OCI-LY1 (cell line): ENCODE results near the gene ODF4.
A peak's percentile ranks its signal among the peaks of the same experiment; 100 is the strongest.

Source experiments
- H2AFZ ChIP-seq: fragments of 200-600 bp; sonication (generic), shearing (Covaris generic); 2 replicates; pipeline ENCODE4 v1.6.0; 2014; ENCODE audit warnings: antibody characterized with exemption, mild to moderate bottlenecking, low read length
- H3F3A ChIP-seq: fragments of 200-600 bp; sonication (generic), shearing (Covaris generic); 2 replicates; pipeline ENCODE4 v1.6.0; 2014; ENCODE audit warnings: mild to moderate bottlenecking, antibody characterized with exemption, low read length, moderate library complexity; ENCODE audit not compliant: insufficient read depth
- H3K27ac ChIP-seq: fragments of 200-600 bp; sonication (generic); 2 replicates; pipeline ENCODE4 v1.5.1; 2014; ENCODE audit warnings: low read length, mixed run types, mild to moderate bottlenecking, low read depth; ENCODE audit not compliant: poor library complexity, severe bottlenecking
- H3K27me3 ChIP-seq: fragments of 200-600 bp; sonication (generic); 2 replicates; pipeline ENCODE4 v1.6.0; 2014; ENCODE audit warnings: antibody characterized with exemption, mild to moderate bottlenecking, low read length, moderate library complexity; ENCODE audit not compliant: insufficient read depth
- H3K36me3 ChIP-seq: fragments of 200-600 bp; sonication (generic); 2 replicates; pipeline ENCODE4 v1.6.1; 2014; ENCODE audit warnings: mild to moderate bottlenecking, antibody characterized with exemption, low read length, moderate library complexity, mixed read lengths; ENCODE audit not compliant: insufficient read depth
- H3K4me1 ChIP-seq: fragments of 200-600 bp; sonication (generic); 2 replicates; pipeline ENCODE4 v1.5.1; 2014; ENCODE audit warnings: mild to moderate bottlenecking, low read length, moderate library complexity; ENCODE audit not compliant: insufficient read depth, severe bottlenecking
- H3K4me2 ChIP-seq: fragments of 200-600 bp; sonication (generic), shearing (Covaris generic); 2 replicates; pipeline ENCODE4 v1.6.1; 2014; ENCODE audit warnings: low read length
- H3K4me3 ChIP-seq: fragments of 200-600 bp; sonication (generic); 2 replicates; pipeline ENCODE4 v1.5.1; 2014; ENCODE audit warnings: low read length, low read depth, mild to moderate bottlenecking, mixed read lengths; ENCODE audit not compliant: poor library complexity, severe bottlenecking
- H3K79me2 ChIP-seq: fragments of 200-600 bp; shearing (Covaris generic); 2 replicates; pipeline ENCODE4 v1.6.1; 2016; ENCODE audit warnings: mixed run types, low read length, mixed read lengths; ENCODE audit not compliant: insufficient read depth
- H3K9ac ChIP-seq: fragments of 200-600 bp; sonication (generic), shearing (Covaris generic); 2 replicates; pipeline ENCODE4 v1.6.1; 2014; ENCODE audit warnings: mild to moderate bottlenecking, low read length, mixed read lengths
- H3K9me2 ChIP-seq: fragments of 200-600 bp; sonication (generic), shearing (Covaris generic); 2 replicates; pipeline ENCODE4 v1.6.1; 2014; ENCODE audit warnings: low read depth, mild to moderate bottlenecking, low read length, mixed read lengths
- H3K9me3 ChIP-seq: fragments of 200-600 bp; shearing (Covaris generic); 2 replicates; pipeline ENCODE4 v1.6.1; 2014; ENCODE audit warnings: low read length, mixed read lengths
- H4K20me1 ChIP-seq: fragments of 200-600 bp; sonication (generic), shearing (Covaris generic); 2 replicates; pipeline ENCODE4 v1.6.0; 2016; ENCODE audit warnings: mild to moderate bottlenecking, low read length; ENCODE audit not compliant: insufficient read depth
- EZH2 ChIP-seq: fragments of 200-600 bp; sonication (generic), shearing (Covaris generic); IDR thresholded peaks from 2 replicates; pipeline ENCODE4 v1.8.0; 2017; ENCODE audit warnings: borderline replicate concordance, mixed run types, mild to moderate bottlenecking, antibody characterized with exemption, low read length, moderate library complexity, mixed read lengths
- TF ChIP-seq, protein P1 (sequence below): fragments of 200-600 bp; sonication (generic), shearing (Covaris generic); IDR thresholded peaks from 2 replicates; pipeline ENCODE4 v1.5.1; 2017; ENCODE audit warnings: mild to moderate bottlenecking, antibody characterized with exemption, low read length, moderate library complexity, mixed read lengths

Gene ODF4

DNA sequence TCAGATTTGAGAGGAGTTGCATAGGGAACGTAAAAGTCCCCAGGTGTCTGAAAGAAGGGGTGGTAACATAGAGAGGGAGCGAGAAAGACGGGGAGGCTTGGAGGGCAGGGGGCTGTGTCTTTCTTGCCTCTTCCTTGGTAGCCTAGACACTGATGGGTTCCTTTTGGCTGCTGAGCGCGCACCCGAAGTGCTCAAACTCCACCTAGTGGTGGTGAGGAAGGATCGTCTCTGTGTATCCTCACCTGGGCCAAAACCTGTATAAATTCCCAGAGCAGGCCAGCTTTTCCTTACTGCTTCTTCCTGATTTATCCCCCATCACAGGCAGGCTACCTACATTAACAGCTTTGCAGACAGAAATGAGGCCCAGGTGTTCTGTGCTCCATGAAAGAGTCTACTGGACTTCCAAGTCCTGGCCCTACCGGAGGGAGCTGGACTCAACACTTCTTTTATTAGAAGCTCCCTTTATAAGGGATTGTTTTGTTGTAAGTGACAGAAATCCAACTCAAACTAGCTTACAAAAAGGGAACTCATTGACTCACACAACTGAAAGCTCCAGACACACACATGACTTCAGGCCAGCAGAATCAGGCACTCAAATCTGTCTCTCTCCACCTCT, 38.9 kb upstream of the ODF4 start:
- TF ChIP-seq, protein P1, sequence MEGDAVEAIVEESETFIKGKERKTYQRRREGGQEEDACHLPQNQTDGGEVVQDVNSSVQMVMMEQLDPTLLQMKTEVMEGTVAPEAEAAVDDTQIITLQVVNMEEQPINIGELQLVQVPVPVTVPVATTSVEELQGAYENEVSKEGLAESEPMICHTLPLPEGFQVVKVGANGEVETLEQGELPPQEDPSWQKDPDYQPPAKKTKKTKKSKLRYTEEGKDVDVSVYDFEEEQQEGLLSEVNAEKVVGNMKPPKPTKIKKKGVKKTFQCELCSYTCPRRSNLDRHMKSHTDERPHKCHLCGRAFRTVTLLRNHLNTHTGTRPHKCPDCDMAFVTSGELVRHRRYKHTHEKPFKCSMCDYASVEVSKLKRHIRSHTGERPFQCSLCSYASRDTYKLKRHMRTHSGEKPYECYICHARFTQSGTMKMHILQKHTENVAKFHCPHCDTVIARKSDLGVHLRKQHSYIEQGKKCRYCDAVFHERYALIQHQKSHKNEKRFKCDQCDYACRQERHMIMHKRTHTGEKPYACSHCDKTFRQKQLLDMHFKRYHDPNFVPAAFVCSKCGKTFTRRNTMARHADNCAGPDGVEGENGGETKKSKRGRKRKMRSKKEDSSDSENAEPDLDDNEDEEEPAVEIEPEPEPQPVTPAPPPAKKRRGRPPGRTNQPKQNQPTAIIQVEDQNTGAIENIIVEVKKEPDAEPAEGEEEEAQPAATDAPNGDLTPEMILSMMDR, result peak; percentile 90
- TF ChIP-seq EZH2, result no peak
- Histone ChIP-seq H3K27ac (no peak overlapping the region), H4K20me1 (no peaks in the 10 kb centered on the region), H3K36me3 (no peaks in the 10 kb centered on the region), H3K9ac (peak overlapping the region; percentile 10; the same call in 1 of the 2 replicates), H2AFZ (0 out of 2 replicates have a peak overlapping the region, but pooled peaks have one; percentile 8), H3K9me3 (no peaks in the 10 kb centered on the region), H3K4me3 (no peak overlapping the region), H3K4me2 (peak overlapping the region; percentile 44), H3K27me3 (no peaks in the 10 kb centered on the region), H3F3A (no peaks in the 10 kb centered on the region; the same call in 1 of the 2 replicates), H3K9me2 (no peaks in the 10 kb centered on the region), H3K79me2 (no peaks in the 10 kb centered on the region), H3K4me1 (peaks cover 4% of the 10 kb centered on the region)

DNA sequence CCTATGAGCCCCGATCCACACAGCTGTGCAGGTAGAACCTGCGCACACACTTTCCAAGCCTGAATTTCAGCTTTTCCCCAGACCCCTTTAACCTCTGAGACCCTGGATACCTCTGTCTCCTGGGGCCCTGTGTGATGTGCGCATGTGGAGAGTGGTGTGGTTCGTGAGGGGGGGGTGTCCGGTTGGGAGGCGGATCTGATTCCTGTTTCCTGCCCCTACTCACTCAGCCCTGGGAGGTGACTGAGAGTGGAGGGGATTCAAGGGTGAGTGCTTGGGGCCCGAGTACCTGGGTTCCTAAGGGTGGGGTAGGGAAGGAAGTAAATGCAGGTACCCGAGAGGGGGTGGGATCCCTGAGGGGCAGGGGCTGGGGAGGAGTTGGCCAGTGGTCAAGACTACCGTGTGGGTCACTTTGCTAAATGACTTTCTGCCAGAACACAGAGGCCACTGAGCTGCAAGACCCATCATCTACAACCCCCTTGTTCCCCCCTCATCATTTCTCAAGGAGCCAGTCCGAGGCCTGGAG, 29.0 kb upstream of the ODF4 start:
- H3K4me2 ChIP-seq, result no peak overlapping the region
- H3K27ac ChIP-seq, result no peak overlapping the region
- no peak overlapping the region for H3K4me3 ChIP-seq
- no peak overlapping the region for H2AFZ ChIP-seq
- H3K27me3 ChIP-seq, result peaks cover 8% of the 10 kb centered on the region; the same call in 1 of the 2 replicates
- no peak overlapping the region for H3K9ac ChIP-seq
- no peaks in the 10 kb centered on the region for H3K36me3 ChIP-seq
- TF ChIP-seq, protein P1, result no peak
- TF ChIP-seq EZH2, result no peak
- H3K4me1 ChIP-seq, result no peaks in the 10 kb centered on the region
- no peaks in the 10 kb centered on the region for H3F3A ChIP-seq
- H3K9me2 ChIP-seq, result no peaks in the 10 kb centered on the region
- no peaks in the 10 kb centered on the region for H4K20me1 ChIP-seq
- no peaks in the 10 kb centered on the region for H3K79me2 ChIP-seq
- no peaks in the 10 kb centered on the region for H3K9me3 ChIP-seq

DNA sequence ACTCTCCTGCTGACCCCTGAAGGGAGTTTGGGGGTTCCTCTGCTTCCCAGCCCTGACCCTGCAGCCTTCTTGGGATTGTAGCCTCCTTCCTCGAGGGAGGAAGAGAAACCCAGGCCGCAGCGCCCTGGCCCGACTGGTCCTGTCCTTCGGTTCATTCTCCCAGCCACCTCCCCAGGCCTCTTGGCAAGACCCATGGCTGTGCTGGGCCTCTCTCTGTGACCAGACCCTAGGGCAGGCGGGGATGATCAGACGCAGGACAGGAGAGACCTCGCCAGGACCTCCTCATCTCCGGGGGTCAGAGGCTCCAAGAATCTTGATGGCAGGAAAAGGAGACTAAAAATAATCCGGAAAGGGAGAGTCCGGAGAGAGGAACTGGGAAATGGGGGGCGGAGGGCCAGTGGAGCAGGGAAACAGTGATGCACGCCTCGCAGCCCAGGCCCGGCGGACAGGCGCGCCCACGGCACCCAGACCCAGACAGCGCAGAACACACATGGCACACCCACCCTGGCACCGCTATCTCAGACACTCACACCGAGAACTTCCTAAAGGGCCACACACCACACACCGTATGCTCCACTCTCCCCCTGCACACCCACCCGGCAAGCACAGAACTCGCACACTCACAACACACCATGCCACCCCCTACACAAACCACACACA, 28.4 kb upstream of the ODF4 start:
- no peak for TF ChIP-seq EZH2
- TF ChIP-seq, protein P1, result no peak
- Histone ChIP-seq H3K4me3 (no peak overlapping the region), H3K9ac (no peak overlapping the region), H3K27ac (no peak overlapping the region), H3K36me3 (no peaks in the 10 kb centered on the region), H3K9me3 (no peaks in the 10 kb centered on the region), H3K27me3 (peaks cover 14% of the 10 kb centered on the region; the same call in 1 of the 2 replicates), H3K4me2 (no peak overlapping the region), H2AFZ (no peak overlapping the region), H3K4me1 (no peaks in the 10 kb centered on the region), H3F3A (no peaks in the 10 kb centered on the region), H4K20me1 (no peaks in the 10 kb centered on the region), H3K79me2 (no peaks in the 10 kb centered on the region), H3K9me2 (no peaks in the 10 kb centered on the region)
